HG03558 (cell line): Measurements from ENCODE around the gene MYH14.
"Not testable (repeated sequence)": the region's sequence is repeated elsewhere in the genome, so short reads cannot be mapped to it uniquely, and the experiment has no call there.

Source experiments
- ATAC-seq: cut with Tn5 transposase; IDR thresholded peaks from one replicate; pipeline ENCODE4 v1.9.1; 2021; ENCODE audit warnings: moderate number of reproducible peaks; ENCODE audit not compliant: unreplicated experiment; ENCODE audit errors: extremely low read depth

Gene MYH14

DNA sequence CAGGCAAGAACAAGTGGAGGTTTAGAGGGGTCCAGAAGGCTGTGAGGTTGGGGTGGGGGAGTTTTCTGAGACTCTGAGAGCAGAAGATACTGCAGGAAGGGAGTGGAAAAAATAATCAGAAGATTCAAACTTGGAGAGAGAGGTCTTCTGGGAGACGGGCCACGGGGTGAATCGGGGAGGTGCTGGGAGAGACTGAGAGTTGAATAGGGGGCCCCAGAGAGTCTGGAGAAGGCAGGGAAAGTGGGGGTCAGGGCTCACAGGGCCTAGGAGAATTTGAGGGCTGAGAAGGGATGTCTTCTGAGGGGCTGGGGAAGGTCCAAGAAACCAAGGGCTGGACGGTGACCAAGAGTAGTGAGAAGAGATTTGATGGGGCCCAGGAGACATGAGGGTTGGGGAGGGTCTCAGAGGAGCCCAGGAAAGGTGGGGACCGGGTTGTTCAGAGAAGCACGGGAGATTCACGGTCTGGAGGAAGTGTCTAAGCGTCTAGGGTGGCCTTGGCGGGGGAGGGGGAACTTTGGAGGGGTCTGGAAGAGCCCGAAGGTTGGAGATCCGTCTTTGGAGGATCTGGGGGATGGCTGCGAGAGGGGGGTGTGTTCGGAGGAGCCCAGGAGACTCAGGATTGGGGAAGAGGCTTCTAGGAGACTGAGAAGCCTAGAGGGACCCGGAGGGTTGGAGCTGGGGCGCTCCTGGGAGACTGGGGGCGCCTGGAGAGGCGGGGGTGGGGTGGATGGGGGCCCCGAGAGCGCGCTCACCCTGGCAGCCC, 124.2 kb downstream of the MYH14 start:
- ATAC-seq: no peak

DNA sequence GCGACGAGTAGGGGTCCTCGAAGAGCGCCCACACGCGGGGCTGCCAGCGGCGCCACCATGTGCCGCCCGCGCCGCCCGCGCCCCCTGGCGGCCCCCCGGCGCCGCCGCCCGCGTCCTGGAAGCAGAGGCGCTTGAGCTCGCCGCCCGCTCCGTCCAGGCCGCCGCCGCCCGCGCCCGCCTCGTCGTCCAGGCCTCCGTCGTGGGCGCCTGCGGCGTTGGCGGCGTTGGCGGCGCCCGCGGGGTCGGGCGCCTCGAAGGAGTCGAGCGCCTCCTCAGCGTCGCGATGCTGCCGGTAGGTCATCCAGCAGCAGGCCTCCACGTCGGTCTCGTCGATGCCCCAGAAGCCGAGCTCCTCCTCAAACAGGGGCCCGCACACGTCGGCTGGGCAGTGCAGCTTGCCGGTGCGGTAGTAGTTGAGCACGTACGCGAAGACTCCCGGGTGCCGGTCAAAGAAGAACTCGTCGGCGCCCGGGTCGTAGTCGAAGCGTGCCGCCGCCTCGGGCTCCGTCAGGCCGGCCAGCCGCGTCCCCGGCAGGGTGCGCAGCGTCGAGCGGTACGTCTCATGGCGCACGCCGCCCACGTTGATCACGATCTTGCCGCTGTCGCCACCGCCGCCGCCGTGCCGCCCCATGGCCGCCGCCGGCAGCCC, 124.9 kb downstream of the MYH14 start:
- no peak for ATAC-seq

- ATAC-seq: no peak
Observed at GRCh38 chr19:50328873-50329145, 125.4 kb downstream of the MYH14 start.

GRCh38 chr19:50329146-50329925, 125.9 kb downstream of the MYH14 start, which contains the start of gene KCNC3:
Gene KCNC3 (minus strand): TSS chr19:50329377. CDS start chr19:50329082, 295 bp downstream.
- ATAC-seq: peak; percentile 20

- not testable (repeated sequence) for ATAC-seq
Observed at GRCh38 chr19:50329926-50330294, 126.5 kb downstream of the MYH14 start.

- ATAC-seq: no peak
Observed at GRCh38 chr19:50330365-50331078, 127.1 kb downstream of the MYH14 start.

GRCh38 chr19:50331221-50331993, 128.0 kb downstream of the MYH14 start:
- ATAC-seq: no peak

DNA sequence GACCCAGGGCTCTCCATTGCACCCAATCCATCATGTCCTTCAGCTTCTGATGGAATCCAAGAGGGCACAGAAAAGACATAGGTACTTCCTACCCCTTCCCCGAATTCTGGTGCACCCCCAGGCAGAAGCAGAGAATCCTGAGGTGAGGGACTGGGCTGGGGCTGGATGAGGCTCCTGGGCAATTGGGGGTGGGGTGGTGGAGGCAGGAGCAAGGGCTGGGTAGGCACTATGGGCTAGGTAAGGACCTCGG, 128.5 kb downstream of the MYH14 start:
- no peak for ATAC-seq

- no peak for ATAC-seq
Observed at GRCh38 chr19:50332244-50333038, 129.0 kb downstream of the MYH14 start.

- ATAC-seq: peak; percentile 35
Observed at GRCh38 chr19:50333235-50333736, 129.9 kb downstream of the MYH14 start.

- ATAC-seq: peak; percentile 18
Observed at GRCh38 chr19:50333737-50334617, 130.6 kb downstream of the MYH14 start.

DNA sequence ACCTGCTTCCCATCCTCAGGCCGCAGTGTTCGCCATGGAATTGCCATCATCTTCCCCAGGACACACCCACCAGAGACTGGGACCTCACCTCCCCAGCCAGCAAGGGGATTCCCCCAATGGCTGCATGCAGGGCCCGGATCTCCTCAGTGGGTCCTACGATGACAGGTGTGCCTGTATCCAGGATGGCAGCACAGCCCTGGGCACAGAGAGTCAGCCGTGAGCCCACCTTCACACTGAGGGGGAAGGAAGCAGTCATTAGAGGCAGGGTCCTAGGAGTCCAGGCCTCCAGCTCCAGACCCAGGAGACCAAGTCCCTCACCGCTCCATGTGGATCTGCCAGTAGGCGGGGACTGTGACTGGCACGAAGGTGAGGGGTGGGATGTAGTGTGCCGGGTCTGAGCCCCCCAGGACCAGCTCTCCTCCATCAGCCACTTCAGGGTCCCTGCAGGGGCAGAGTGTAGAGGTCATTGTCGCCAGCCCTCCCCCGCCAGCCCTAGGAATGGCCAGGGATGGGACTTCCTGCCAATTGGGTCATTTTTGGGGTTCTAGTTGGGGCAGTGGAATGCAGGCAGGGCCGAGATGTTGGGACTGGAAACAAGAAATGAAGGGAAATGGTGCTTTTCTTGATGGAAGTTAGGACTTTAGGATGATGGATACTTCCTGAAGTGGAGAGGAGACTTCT, 131.5 kb downstream of the MYH14 start:
- ATAC-seq: no peak

GRCh38 chr19:50337031-50337430, 133.6 kb downstream of the MYH14 start:
- not testable (repeated sequence) for ATAC-seq

- ATAC-seq: no peak
Observed at GRCh38 chr19:50340331-50340730, 136.9 kb downstream of the MYH14 start.

GRCh38 chr19:50341091-50341564, 137.7 kb downstream of the MYH14 start:
- ATAC-seq: peak; percentile 42

DNA sequence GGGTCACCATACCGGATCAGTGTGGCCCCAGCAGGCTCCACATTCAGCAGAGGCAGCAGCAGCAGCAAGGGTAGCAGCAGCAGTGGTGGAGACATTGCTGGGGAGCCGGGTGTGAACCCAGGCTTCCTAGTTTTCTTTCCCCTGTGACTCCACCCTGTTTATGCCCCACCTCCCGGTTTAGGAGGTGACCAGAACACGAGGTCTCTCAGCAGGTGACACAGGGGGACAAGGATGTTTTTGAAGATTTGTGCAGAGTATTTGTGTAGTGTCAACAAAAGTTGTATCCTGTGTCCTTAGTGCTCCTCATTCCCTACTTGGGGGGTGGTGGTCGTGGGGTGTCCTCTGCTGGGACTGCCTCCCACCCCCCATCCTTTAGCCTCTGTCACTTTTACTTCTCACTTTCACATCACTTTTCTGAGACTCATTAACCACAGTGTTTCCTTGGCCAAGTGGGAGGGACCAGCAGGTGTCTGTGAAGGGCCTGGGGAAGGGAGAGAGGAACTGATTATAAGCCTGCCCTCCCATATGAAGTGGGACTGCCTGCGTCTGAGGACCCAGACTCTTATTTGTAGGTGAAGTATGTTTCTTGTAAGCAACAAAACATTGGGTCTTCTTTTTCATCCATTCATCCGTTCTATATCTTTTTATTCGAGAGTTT, 141.4 kb downstream of the MYH14 start:
- no peak for ATAC-seq

- not testable (repeated sequence) for ATAC-seq
Observed at GRCh38 chr19:50347089-50347581, 143.7 kb downstream of the MYH14 start.
